Sigmoid colon (tissue), 4 donors: ENCODE results near the gene MBOAT1.

ENCODE experiments used
- EP300 ChIP-seq, 4 donors: sonication (generic); formaldehyde crosslinking; IDR thresholded peaks; one replicate each; pipeline ENCODE4 v1.6.1; 2017; ENCODE audit warnings: antibody characterized with exemption in 4 of 4
- POLR2A ChIP-seq, 2 donors: fragments of 450-650 bp; IDR thresholded peaks; one replicate each; pipeline ENCODE4 v1.6.1; 2016; ENCODE audit warnings: antibody characterized with exemption in 2 of 2, mild to moderate bottlenecking in 2 of 2, moderate library complexity in 2 of 2
- TF ChIP-seq, protein P1 (sequence below), 4 experiments: fragments of 450-650 bp in 3 of 4; fragments of 200-600 bp in 1 of 4; IDR thresholded peaks; one replicate each; pipeline ENCODE4 v1.5.1; 2016 to 2019; ENCODE audit warnings: antibody characterized with exemption in 4 of 4, mild to moderate bottlenecking in 3 of 4, moderate library complexity in 2 of 4

DNA sequence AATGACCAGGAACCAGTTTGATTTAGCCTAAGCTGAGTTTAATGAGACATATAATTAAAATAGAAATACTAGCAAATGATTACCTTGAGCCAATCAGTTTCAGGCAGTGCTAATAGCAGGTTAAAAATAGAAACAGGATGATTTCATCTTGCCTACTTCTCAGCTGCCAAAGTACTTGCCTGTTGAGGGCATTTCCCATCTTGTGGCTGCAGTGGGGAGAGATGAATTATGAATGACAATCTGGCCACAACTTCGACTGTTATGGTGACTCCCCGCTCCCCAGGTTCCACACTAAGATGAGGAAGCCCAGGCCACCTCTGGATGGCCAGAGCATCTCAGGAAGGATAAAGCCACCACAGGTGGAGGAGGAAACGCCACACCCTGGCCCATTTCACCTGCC, 31.3 kb downstream of the MBOAT1 start:
- TF ChIP-seq POLR2A (IDR thresholded peaks at IDR 0.05): no peak
- TF ChIP-seq, protein P1, sequence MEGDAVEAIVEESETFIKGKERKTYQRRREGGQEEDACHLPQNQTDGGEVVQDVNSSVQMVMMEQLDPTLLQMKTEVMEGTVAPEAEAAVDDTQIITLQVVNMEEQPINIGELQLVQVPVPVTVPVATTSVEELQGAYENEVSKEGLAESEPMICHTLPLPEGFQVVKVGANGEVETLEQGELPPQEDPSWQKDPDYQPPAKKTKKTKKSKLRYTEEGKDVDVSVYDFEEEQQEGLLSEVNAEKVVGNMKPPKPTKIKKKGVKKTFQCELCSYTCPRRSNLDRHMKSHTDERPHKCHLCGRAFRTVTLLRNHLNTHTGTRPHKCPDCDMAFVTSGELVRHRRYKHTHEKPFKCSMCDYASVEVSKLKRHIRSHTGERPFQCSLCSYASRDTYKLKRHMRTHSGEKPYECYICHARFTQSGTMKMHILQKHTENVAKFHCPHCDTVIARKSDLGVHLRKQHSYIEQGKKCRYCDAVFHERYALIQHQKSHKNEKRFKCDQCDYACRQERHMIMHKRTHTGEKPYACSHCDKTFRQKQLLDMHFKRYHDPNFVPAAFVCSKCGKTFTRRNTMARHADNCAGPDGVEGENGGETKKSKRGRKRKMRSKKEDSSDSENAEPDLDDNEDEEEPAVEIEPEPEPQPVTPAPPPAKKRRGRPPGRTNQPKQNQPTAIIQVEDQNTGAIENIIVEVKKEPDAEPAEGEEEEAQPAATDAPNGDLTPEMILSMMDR (IDR thresholded peaks at IDR 0.05): no peak
- no peak for TF ChIP-seq EP300 (IDR thresholded peaks at IDR 0.05)
